RCC 7860 (cell line): Measurements from ENCODE around the gene PAPSS2.
A peak's percentile ranks its signal among the peaks of the same experiment; 100 is the strongest.
"Not testable (repeated sequence)": the region's sequence is repeated elsewhere in the genome, so short reads cannot be mapped to it uniquely, and the experiment has no call there.

Source experiments
- DNase-seq: peaks from one replicate; pipeline ENCODE4 v3.0.0-alpha.2; 2015; ENCODE audit warnings: low spot score
- FAIRE-seq: peaks from 2 replicates; lab custom pipeline; 2012; peaks lifted over from hg19 to GRCh38; lab: Jason Lieb, UNC

PAPSS2 gene

GRCh38 chr10:87742992-87743610, 83.4 kb downstream of the PAPSS2 start:
- FAIRE-seq, DNase-seq: not testable (repeated sequence)

- FAIRE-seq (no peak), DNase-seq (no peak)
Observed at GRCh38 chr10:87744606-87745005, 84.9 kb downstream of the PAPSS2 start.

DNA sequence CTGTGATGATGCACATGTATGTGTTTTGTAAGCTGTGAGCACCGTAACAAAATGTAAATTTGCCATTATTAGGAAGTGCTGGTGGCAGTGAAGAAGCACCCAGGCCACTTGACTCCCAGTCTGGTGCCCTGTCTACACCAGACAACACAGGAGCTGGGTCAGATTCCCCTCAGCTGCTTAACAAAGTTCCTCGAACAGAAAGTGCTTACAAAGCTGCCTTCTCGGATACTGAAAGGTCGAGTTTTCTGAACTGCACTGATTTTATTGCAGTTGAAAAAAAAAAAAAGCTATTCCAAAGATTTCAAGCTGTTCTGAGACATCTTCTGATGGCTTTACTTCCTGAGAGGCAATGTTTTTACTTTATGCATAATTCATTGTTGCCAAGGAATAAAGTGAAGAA, 87.2 kb downstream of the PAPSS2 start:
- FAIRE-seq (no peak), DNase-seq (no peak)

- FAIRE-seq, DNase-seq: not testable (repeated sequence)
Observed at GRCh38 chr10:87748244-87748643, 88.6 kb downstream of the PAPSS2 start.

- DNase-seq (no peak), FAIRE-seq (no peak)
Observed at GRCh38 chr10:87750001-87750671, 90.5 kb downstream of the PAPSS2 start.

GRCh38 chr10:87750817-87751216, 91.1 kb downstream of the PAPSS2 start:
- DNase-seq (no peak), FAIRE-seq (no peak)

- no peak for FAIRE-seq
- no peak for DNase-seq
Observed at GRCh38 chr10:87751274-87751673, 91.6 kb downstream of the PAPSS2 start.

GRCh38 chr10:87752566-87752965, 92.9 kb downstream of the PAPSS2 start:
- FAIRE-seq, result peak; percentile 87
- DNase-seq, result peak; percentile 26

DNA sequence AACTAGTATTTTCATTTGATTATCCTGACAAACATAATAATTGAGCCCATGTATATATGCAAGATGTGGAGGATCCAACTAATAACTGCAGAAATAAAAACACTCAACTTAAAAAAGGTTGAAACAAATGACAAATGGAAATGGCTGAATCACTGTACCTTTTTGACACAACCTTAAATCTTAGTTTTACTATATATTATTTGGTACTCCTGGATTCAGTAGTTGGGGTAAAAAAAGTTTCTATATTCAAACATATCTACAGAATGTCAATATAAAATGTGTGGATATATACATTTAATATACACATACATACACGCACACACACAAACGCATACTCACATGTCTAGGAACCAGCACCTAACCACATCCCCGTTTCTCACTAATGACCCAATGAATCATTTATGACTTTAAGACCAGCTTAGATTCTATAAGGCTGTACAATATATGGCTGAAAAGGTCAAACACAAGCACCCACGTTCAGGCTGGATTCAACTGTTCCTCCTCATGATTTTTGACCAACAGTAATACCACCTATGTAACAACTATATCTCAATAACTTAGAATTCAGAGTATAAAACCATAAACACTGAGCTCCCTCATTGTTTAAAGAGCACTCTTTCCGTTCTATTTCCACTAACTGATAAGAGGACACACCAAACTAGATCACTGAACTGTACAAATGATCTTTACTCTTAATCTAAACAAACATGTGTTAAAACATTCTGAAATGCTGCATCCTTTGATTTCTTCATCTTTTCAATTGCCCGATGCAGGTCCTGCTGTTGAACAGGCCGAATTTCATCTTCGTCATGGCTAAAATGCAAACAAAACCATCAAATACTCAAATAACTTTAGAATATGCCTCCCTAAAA, 94.6 kb downstream of the PAPSS2 start:
- no peak for FAIRE-seq
- no peak for DNase-seq

GRCh38 chr10:87757685-87758084, 98.0 kb downstream of the PAPSS2 start:
- FAIRE-seq (no peak), DNase-seq (no peak)

DNA sequence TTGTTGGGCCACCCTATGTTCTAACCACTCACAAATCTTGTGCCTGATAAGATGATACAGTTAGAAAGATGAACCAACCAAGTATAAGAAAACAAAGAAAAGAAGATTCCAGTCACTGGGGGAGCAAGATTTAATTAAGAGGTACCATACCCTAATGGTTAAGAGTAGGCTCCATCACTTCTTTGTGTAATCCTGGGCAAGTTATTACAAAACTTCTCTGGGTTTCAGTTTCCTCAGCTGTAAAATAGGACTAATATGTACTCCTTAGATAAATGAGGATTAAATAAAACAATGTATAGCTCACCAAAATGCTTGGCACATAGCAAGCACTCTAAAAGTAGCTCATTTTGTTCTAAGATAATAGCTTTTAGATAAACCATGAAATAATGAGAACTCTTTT, 99.9 kb downstream of the PAPSS2 start:
- FAIRE-seq (no peak), DNase-seq (no peak)

- no peak for FAIRE-seq
- DNase-seq, result no peak
Observed at GRCh38 chr10:87760195-87760905, 100.7 kb downstream of the PAPSS2 start.

DNA sequence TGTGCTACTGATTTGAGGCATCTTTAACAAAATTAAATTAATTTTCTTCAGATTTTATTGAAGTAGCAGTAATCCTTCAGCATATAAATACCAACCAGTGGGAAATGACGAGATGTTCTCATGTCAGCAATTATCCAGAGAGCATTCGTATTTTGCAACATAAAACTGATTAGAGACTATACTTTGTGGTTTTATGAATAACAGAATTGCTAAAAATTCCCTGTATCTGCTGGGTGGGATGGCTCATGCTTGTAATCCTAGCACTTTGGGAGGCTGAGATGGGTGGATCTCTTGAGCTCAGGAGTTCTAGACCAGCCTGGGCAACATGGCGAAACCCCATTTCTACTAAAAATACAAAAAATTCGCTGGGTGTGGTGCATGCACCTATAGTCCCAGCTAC, 101.5 kb downstream of the PAPSS2 start:
- no peak for FAIRE-seq
- no peak for DNase-seq

- peak; percentile 64 for DNase-seq
- FAIRE-seq, result peak; percentile 92
Observed at GRCh38 chr10:87761892-87762291, 102.2 kb downstream of the PAPSS2 start.

DNA sequence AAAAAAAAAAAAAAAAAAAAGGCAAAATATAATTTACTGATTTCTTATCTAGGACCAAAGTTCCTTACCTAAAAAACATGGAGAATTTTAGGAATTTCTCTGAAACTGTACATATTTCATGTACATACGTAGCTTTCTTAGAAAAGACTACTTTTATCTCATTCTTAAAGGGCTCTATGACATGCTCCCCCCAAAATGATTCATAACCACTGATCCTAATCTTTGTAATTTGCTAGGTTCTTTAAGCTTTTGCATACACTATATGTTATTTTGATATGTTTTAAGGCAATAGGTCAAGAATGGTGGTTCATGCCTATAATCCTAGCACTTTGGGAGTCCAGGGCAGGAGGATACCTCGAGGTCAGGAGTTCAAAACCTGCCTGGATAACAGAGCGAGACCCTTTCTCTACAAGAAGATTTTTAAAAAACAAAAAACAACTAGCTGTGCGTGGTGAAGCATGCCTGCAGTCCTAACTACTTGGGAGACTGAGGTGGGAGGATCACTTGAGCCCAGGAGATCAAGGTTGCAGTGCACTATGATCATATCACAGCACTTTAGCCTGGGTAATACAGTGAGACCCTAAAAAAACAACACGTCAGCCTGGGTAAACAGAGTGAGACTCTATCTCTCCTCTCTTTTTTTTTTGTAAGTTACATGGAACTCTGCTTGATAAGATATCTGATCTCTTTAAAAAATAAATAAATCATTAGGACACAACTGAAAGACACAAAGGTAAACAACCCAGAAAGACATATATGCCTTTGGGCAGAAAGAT, 103.6 kb downstream of the PAPSS2 start:
- DNase-seq, result no peak
- FAIRE-seq, result no peak

DNA sequence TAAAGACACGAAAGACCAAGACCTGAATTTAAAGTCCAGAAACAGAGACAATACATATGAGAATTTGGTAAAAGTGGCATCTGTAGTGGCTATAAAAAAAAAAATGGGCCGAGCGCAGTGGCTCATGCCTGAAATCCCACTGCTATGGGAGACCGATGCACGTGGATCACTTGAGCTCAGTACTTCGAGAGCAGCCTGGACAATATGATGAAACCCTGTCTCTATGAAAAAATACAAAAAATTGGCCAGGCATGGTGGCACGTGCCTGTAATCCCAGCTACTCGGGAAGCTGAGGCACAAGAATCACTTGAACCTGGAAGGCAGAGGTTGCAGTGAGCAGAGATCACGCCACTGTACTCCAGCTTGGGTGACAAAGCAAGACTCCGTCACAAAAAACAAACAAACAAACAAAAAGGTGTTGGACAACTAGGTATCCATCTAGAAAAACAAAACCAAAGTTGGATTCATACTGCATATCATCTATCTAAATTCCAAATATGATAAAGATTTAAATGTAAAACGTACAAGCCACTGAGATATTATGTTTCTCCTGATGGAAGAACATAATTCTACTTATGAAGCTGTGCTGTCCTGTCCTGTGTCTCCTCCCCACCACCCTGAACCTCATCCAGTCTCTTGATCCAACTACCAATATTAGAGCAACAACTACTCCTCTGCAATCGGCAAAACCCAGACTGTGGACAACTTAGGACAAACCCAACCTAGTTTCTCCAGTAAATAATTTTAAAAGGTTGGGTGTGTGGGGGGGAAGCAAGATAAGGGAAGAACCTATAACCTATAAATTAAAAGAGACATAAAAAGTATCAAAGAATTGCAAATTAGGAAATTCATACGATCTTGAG, 104.6 kb downstream of the PAPSS2 start:
- DNase-seq, result no peak
- no peak for FAIRE-seq

GRCh38 chr10:87765666-87766376, 106.1 kb downstream of the PAPSS2 start:
- FAIRE-seq (no peak), DNase-seq (no peak)

DNA sequence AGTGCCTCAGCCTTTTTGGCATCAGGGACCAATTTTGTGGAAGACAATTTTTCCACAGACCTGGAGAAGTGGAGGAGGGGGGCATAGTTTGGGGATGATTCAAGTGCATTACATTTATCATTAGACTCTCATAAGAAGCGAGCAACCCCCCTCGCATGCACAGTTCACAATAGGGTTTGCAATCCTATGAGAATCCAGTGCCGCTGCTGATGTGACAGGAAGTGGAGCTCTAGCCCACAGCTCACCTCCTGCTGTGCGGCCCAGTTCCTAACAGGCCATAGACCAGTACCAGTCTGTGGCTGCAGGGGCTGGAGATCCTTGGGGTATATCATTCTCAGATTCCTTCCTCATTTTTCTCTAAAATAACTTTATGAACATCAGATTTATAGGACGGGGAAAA, 107.6 kb downstream of the PAPSS2 start:
- peak; percentile 85 for FAIRE-seq

More for the DNA sequence above, 107.6 kb downstream of the PAPSS2 start:
- peak; percentile 85 for DNase-seq
